OCI-LY7 (cell line): ENCODE measurements around the gene DCP1B. TPM values are rescaled to one million over a fixed set of nuclear protein-coding genes. Genes with fewer than 3 reads are reported as not detected.

Experiments
- BruUV-seq: library from RNA; stranded (reverse); fragments of 400-500 nt; replicated peaks from 2 replicates; lab custom pipeline; 2021; lab: Mats Ljungman, UMichigan
- CTCF ChIA-PET: fragments of 300-600 bp; sonication (Branson Sonifier 250); formaldehyde crosslinking; loops from one replicate; lab custom pipeline; 2022; ENCODE audit warnings: antibody characterized with exemption; ENCODE audit not compliant: unreplicated experiment; lab: Charles Lee
- POLR2A ChIA-PET: fragments of 300-600 bp; sonication (Branson Sonifier 250); formaldehyde crosslinking; loops from one replicate; lab custom pipeline; 2022; ENCODE audit warnings: antibody characterized with exemption; lab: Charles Lee
- DNase-seq: peaks from one replicate; pipeline ENCODE4 v3.0.0-alpha.2; 2015; ENCODE audit warnings: low spot score
- H2AFZ ChIP-seq: fragments of 200-600 bp; sonication (generic), shearing (Covaris generic); 2 replicates; pipeline ENCODE4 v1.6.1; 2014; ENCODE audit warnings: mild to moderate bottlenecking, antibody characterized with exemption, low read length, moderate library complexity
- H3K27ac ChIP-seq: fragments of 200-600 bp; sonication (generic); 2 replicates; pipeline ENCODE4 v1.5.1; 2014; ENCODE audit warnings: mixed run types, low read depth, mild to moderate bottlenecking, moderate library complexity, low read length, inconsistent platforms; ENCODE audit not compliant: poor library complexity, severe bottlenecking
- H3K36me3 ChIP-seq: fragments of 200-600 bp; sonication (generic); 2 replicates; pipeline ENCODE4 v1.6.1; 2014; ENCODE audit warnings: mild to moderate bottlenecking, antibody characterized with exemption, low read length, moderate library complexity, mixed read lengths; ENCODE audit not compliant: insufficient read depth
- H3K4me1 ChIP-seq: fragments of 200-600 bp; sonication (generic); 2 replicates; pipeline ENCODE4 v1.5.1; 2014; ENCODE audit warnings: mild to moderate bottlenecking, low read length; ENCODE audit not compliant: insufficient read depth, poor library complexity, severe bottlenecking
- H3K4me2 ChIP-seq: fragments of 200-600 bp; sonication (generic); 2 replicates; pipeline ENCODE4 v1.6.1; 2014; ENCODE audit warnings: mild to moderate bottlenecking, low read length
- H3K4me3 ChIP-seq: fragments of 200-600 bp; sonication (generic); 2 replicates; pipeline ENCODE4 v1.5.1; 2014; ENCODE audit warnings: mild to moderate bottlenecking, low read depth, low read length; ENCODE audit not compliant: poor library complexity, severe bottlenecking
- H3K79me2 ChIP-seq: fragments of 200-600 bp; sonication (generic); 2 replicates; pipeline ENCODE4 v1.6.1; 2016; ENCODE audit warnings: low read depth, mild to moderate bottlenecking, low read length, moderate library complexity, mixed read lengths; ENCODE audit not compliant: insufficient read depth
- H3K9me2 ChIP-seq: fragments of 200-600 bp; sonication (generic); 2 replicates; pipeline ENCODE4 v1.6.1; 2016; ENCODE audit warnings: mild to moderate bottlenecking, low read length, mixed read lengths; ENCODE audit not compliant: insufficient read depth
- H3K9me3 ChIP-seq: fragments of 200-600 bp; sonication (generic); 2 replicates; pipeline ENCODE4 v1.6.1; 2014; ENCODE audit warnings: mild to moderate bottlenecking, mixed run types, low read length, mixed read lengths
- H4K20me1 ChIP-seq: fragments of 200-600 bp; sonication (generic); 2 replicates; pipeline ENCODE4 v1.6.1; 2014; ENCODE audit warnings: mild to moderate bottlenecking, antibody characterized with exemption, low read length, moderate library complexity, mixed read lengths; ENCODE audit not compliant: insufficient read depth
- EZH2phosphoT487 ChIP-seq: fragments of 200-600 bp; sonication (generic); IDR thresholded peaks from 2 replicates; pipeline ENCODE4 v1.6.1; 2018; ENCODE audit warnings: low read depth, borderline replicate concordance, mild to moderate bottlenecking, mixed run types, antibody characterized with exemption, low read length, moderate library complexity, mixed read lengths
- intact Hi-C: fragments of 100-400 bp; cut with micrococcal nuclease; formaldehyde crosslinking; loops from one replicate; pipeline ENCODE4 v1.10.0; 2022; ENCODE audit not compliant: unreplicated experiment
- total RNA-seq, 2 experiments: library from RNA; depleted of rRNA in 1 of 2; stranded (reverse); fragments of >200 nt in 1 of 2; shearing (Covaris generic) in 1 of 2; gene quantifications; 2 replicates each; pipeline ENCODE4 v1.2.3, GENCODE V29; 2014 to 2022
- TF ChIP-seq, protein P1 (sequence below): fragments of 200-600 bp; sonication (generic); conservative IDR thresholded peaks from 2 replicates; pipeline ENCODE4 v1.5.1; 2014; ENCODE audit warnings: mild to moderate bottlenecking, antibody characterized with exemption, low read length, moderate library complexity, mixed read lengths

DCP1B gene
- total RNA-seq, 2 experiments from 2014 or later = 14.2 to 15.5 TPM

GRCh38 chr12:1965916-1966315, 38.3 kb downstream of the DCP1B start:
- CTCF ChIA-PET = no interaction called here

DNA sequence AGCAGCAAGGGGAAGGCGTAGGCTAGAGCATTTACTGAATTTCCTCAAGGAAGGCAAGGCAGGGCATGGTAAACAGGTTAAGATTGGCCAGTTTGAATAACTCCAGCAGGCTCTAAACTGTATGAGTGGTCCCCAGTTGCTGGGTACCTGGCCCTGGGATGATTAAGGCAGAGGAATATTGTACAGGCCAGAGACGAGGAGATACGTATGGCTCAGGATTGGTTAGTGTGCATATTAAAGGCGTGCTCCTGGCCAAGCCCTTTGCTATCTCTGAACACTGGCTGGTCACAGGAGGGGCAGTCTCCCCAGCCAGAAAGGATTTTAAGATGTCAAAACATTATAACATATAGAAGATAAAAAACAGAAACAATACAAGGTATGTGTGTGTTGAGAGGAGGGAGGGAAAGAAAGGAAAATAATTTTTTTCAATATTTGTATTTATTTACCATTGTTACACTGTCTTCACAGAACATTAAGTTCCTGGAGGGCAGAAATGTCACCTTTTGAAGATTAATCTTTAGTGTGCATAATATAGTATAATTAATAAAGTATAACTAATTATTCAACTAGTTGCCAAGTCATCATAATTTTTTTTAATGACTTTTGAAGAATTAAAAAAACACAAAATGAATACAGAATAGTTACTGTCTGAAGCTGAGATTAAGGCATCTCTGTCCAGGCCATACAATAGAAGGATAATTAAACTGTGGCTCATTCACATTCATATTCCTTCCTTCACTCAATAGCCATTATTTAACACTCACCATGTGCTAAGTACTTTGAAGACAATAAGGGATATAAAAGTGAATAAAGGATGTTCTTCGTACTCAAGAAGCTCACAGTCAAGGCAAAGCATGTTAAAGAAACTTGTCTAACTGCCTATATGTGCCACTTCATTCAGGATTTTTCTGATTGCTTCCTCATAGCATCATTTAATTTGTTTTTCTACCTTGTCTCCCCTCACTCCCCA, 41.9 kb downstream of the DCP1B start:
- intact Hi-C loops = no loop called here
- TF ChIP-seq EZH2phosphoT487 = no peak
- TF ChIP-seq, protein P1, sequence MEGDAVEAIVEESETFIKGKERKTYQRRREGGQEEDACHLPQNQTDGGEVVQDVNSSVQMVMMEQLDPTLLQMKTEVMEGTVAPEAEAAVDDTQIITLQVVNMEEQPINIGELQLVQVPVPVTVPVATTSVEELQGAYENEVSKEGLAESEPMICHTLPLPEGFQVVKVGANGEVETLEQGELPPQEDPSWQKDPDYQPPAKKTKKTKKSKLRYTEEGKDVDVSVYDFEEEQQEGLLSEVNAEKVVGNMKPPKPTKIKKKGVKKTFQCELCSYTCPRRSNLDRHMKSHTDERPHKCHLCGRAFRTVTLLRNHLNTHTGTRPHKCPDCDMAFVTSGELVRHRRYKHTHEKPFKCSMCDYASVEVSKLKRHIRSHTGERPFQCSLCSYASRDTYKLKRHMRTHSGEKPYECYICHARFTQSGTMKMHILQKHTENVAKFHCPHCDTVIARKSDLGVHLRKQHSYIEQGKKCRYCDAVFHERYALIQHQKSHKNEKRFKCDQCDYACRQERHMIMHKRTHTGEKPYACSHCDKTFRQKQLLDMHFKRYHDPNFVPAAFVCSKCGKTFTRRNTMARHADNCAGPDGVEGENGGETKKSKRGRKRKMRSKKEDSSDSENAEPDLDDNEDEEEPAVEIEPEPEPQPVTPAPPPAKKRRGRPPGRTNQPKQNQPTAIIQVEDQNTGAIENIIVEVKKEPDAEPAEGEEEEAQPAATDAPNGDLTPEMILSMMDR = no peak
- Histone ChIP-seq H3K4me3 (no peak overlapping the region), H2AFZ (no peak overlapping the region), H3K9me3 (no peaks in the 10 kb centered on the region), H3K36me3 (peaks cover 34% of the 10 kb centered on the region), H3K4me2 (no peak overlapping the region), H4K20me1 (no peaks in the 10 kb centered on the region), H3K27ac (no peak overlapping the region), H3K4me1 (no peaks in the 10 kb centered on the region), H3K79me2 (no peaks in the 10 kb centered on the region), H3K9me2 (no peaks in the 10 kb centered on the region)
- no TSS peak for BruUV-seq
- CTCF ChIA-PET = no interaction called here
- no peak for DNase-seq
- POLR2A ChIA-PET = no interaction called here

More at GRCh38 chr12:1965916-1966315, 38.3 kb downstream of the DCP1B start:
- no peaks in the 10 kb centered on the region for H3K4me1 ChIP-seq
- H2AFZ ChIP-seq = no peak overlapping the region
- no peak overlapping the region for H3K4me2 ChIP-seq
- H3K9me3 ChIP-seq = no peaks in the 10 kb centered on the region
- POLR2A ChIA-PET = interaction anchor here (0.8 to 1.1 kb wide), 2 partner anchors 55 to 289 kb away, joined by 3 read pairs; no protein-coding TSS in a partner anchor
- no peaks in the 10 kb centered on the region for H3K9me2 ChIP-seq
- H3K4me3 ChIP-seq = no peak overlapping the region
- H3K36me3 ChIP-seq = peaks cover 32% of the 10 kb centered on the region
- no TSS peak for BruUV-seq
- H3K79me2 ChIP-seq = no peaks in the 10 kb centered on the region
- intact Hi-C loops = loop anchor here (5.0 kb wide), 1 partner anchor 436 kb away; no protein-coding TSS in a partner anchor
- DNase-seq = no peak
- no peaks in the 10 kb centered on the region for H4K20me1 ChIP-seq
- TF ChIP-seq, protein P1 = no peak
- no peak overlapping the region for H3K27ac ChIP-seq

DNA sequence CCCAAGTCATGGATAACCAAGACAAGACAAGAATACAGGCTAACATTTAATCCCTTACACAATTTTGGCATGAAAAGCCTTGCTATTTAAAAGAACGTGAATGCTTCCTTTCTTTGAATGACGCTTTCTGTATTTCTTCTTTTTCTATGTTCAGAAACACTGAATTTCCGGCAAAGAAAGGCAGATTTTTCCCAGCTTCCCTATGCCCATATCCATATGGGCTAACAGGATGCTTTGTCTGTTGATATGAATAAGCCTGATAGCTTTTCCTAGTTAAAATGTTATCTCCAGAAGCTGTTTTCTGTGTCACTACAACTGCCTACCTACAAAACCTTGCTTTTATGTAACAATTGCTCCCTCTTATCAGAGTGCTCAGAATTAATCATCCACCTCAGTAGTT, 47.5 kb downstream of the DCP1B start:
- no peak for TF ChIP-seq EZH2phosphoT487
- TF ChIP-seq, protein P1 = no peak
- Histone ChIP-seq H3K4me3 (no peak overlapping the region), H3K9me3 (no peaks in the 10 kb centered on the region), H2AFZ (no peak overlapping the region), H3K36me3 (peaks cover 28% of the 10 kb centered on the region), H3K27ac (no peak overlapping the region), H3K9me2 (no peaks in the 10 kb centered on the region), H4K20me1 (no peaks in the 10 kb centered on the region), H3K4me2 (no peak overlapping the region), H3K4me1 (no peaks in the 10 kb centered on the region), H3K79me2 (no peaks in the 10 kb centered on the region)
- BruUV-seq = no TSS peak
- ChIA-PET CTCF (no interaction called here), POLR2A (no interaction called here)
- intact Hi-C loops = no loop called here
- DNase-seq = no peak
